Activated naive CD4-positive, alpha-beta T cell treated with anti-CD3 and anti-CD28 coated beads, Interleukin-2, amount 50 U/mL, for 24 hours (primary cell): ENCODE measurements around the gene OPRM1.

Experiments used
- H3K27ac Mint-ChIP-seq: one replicate; pipeline ENCODE4 v1.8.0; 2021; ENCODE audit warnings: mild to moderate bottlenecking, mixed read lengths
- H3K27me3 Mint-ChIP-seq: one replicate; pipeline ENCODE4 v1.8.0; 2021; ENCODE audit warnings: mixed read lengths
- H3K36me3 Mint-ChIP-seq: one replicate; pipeline ENCODE4 v1.8.0; 2021; ENCODE audit warnings: mixed read lengths
- H3K4me1 Mint-ChIP-seq: one replicate; pipeline ENCODE4 v1.8.0; 2021; ENCODE audit warnings: mixed read lengths
- H3K4me3 Mint-ChIP-seq: one replicate; pipeline ENCODE4 v1.8.0; 2021; ENCODE audit warnings: mild to moderate bottlenecking, mixed read lengths
- H3K9me3 Mint-ChIP-seq: one replicate; pipeline ENCODE4 v1.8.0; 2021; ENCODE audit warnings: mixed read lengths

Gene OPRM1

DNA sequence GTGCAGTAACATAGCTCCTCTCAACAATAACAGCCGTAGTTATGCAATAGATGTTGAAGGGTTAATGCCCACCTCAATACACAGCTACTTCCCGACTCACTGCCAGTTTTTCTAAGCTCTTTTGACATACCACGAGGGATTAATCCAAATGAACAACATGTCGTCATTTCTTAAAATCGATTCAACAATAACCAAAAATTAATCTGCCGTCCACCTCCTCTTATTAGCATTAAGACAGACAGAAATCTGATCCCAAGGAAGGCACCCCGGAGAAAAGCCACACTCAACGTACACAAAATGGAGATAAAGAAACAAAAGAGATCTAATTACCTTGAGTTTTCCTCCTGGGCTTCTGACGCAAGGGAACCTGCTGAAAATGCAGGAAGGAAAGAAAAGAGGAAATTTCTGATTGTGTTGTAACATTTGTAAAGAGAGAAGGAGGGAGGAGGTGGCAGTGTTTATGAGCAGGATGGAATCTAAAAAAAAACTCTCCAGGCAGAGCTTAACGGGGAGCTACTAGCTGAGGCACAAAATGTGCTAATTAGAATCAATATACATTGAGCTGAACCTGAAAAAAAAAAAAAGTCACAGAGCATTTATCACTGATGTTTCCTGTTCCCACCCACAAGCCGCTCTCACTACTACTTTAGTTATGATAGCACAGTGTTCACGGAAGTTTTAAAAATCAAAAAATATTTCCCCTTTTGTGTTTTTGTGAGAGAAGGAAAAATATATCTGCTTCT lies 208.2 kb downstream of the OPRM1 start:
- peaks cover 9% of the 10 kb centered on the region for H3K9me3 Mint-ChIP-seq
- H3K4me3 Mint-ChIP-seq, result peak overlapping the region; percentile 95
- H3K27me3 Mint-ChIP-seq, result no peaks in the 10 kb centered on the region
- peaks cover 88% of the 10 kb centered on the region for H3K4me1 Mint-ChIP-seq
- H3K36me3 Mint-ChIP-seq, result peaks cover 11% of the 10 kb centered on the region
- peak overlapping the region; percentile 98 for H3K27ac Mint-ChIP-seq

DNA sequence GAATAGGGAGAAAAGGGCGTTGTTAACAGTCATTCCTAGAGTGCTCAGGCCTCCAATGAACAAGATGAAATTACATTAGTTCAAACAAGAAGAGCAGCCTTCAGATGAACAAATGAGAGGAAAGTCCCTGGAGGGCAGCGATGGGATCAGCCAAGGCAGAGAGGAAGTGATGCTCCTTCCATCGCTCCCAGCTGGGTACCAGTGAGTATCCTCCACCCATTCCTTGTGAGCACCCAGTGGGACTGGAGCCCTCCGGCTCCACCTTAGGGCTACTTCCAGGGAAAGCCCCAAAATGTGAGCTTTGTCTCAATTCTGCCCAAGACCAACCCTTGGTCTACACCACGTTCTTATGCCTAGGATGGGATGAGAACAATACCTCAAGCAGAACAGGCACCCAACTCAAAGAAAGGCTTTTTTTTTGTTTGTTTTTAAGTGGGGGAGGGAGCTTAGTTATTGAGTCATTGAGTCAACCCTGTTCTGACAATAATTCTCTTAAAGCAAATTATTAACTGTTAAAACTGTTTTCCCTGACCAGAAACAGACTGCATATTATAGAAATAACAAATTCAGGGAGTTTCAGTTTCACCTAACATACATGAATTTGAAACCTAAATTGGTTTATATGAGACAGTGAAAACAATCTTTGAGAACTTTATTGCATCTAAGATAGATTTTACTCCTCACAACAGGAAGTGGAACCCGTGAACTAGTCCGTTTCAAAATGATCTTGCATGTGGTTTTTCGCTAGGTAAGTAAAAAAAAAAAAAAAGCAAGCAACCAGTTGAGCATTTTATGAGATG lies 210.7 kb downstream of the OPRM1 start:
- Mint-ChIP-seq H3K36me3 (peaks cover 6% of the 10 kb centered on the region), H3K27me3 (no peaks in the 10 kb centered on the region), H3K4me3 (peak overlapping the region; percentile 80), H3K4me1 (peaks cover 84% of the 10 kb centered on the region), H3K27ac (peak overlapping the region; percentile 89), H3K9me3 (no peaks in the 10 kb centered on the region)

DNA sequence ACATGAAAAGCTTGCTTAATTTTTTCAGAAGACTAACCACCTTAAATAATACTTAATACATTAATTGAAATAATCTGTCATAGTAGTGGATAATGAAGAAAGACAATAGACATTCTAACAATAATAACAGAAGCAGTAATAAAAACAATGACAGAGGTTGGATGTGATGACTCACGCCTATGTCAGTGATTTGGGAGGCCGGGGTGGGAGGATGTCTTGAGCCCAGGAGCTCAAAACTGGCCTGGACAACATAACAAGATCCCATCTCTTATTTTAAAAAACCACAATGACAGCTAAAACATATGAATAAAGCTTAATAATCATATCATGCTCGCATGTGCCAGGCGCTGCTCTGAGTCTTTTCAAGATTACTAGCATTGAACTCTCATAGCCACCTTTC lies 212.1 kb downstream of the OPRM1 start:
- peak overlapping the region; percentile 31 for H3K4me3 Mint-ChIP-seq
- H3K27me3 Mint-ChIP-seq, result no peaks in the 10 kb centered on the region
- H3K9me3 Mint-ChIP-seq, result peaks cover 7% of the 10 kb centered on the region
- peaks cover 78% of the 10 kb centered on the region for H3K4me1 Mint-ChIP-seq
- H3K36me3 Mint-ChIP-seq, result peaks cover 15% of the 10 kb centered on the region
- peak overlapping the region; percentile 64 for H3K27ac Mint-ChIP-seq

GRCh38 chr6:154252678-154253077 lies 213.6 kb downstream of the OPRM1 start:
- H3K9me3 Mint-ChIP-seq, result peaks cover 11% of the 10 kb centered on the region
- H3K4me3 Mint-ChIP-seq, result no peak overlapping the region
- H3K27ac Mint-ChIP-seq, result peak overlapping the region; percentile 56
- H3K27me3 Mint-ChIP-seq, result no peaks in the 10 kb centered on the region
- H3K4me1 Mint-ChIP-seq, result peaks cover 78% of the 10 kb centered on the region
- peaks cover 16% of the 10 kb centered on the region for H3K36me3 Mint-ChIP-seq

- no peak overlapping the region for H3K27ac Mint-ChIP-seq
- H3K4me3 Mint-ChIP-seq, result no peak overlapping the region
- H3K36me3 Mint-ChIP-seq, result peaks cover 16% of the 10 kb centered on the region
- H3K27me3 Mint-ChIP-seq, result no peaks in the 10 kb centered on the region
- H3K9me3 Mint-ChIP-seq, result peaks cover 11% of the 10 kb centered on the region
- peaks cover 49% of the 10 kb centered on the region for H3K4me1 Mint-ChIP-seq
Measured at GRCh38 chr6:154257067-154257466, 218.0 kb downstream of the OPRM1 start.

- Mint-ChIP-seq H3K27ac (peak overlapping the region; percentile 15), H3K9me3 (peaks cover 11% of the 10 kb centered on the region), H3K36me3 (peaks cover 16% of the 10 kb centered on the region), H3K4me1 (peaks cover 37% of the 10 kb centered on the region), H3K27me3 (no peaks in the 10 kb centered on the region), H3K4me3 (no peak overlapping the region)
Measured at GRCh38 chr6:154258064-154258757, 219.2 kb downstream of the OPRM1 start.

GRCh38 chr6:154261688-154262397 lies 222.8 kb downstream of the OPRM1 start:
- H3K27ac Mint-ChIP-seq, result no peak overlapping the region
- no peak overlapping the region for H3K4me3 Mint-ChIP-seq
- no peaks in the 10 kb centered on the region for H3K27me3 Mint-ChIP-seq
- no peaks in the 10 kb centered on the region for H3K9me3 Mint-ChIP-seq
- H3K4me1 Mint-ChIP-seq, result peaks cover 31% of the 10 kb centered on the region
- H3K36me3 Mint-ChIP-seq, result peaks cover 3% of the 10 kb centered on the region

DNA sequence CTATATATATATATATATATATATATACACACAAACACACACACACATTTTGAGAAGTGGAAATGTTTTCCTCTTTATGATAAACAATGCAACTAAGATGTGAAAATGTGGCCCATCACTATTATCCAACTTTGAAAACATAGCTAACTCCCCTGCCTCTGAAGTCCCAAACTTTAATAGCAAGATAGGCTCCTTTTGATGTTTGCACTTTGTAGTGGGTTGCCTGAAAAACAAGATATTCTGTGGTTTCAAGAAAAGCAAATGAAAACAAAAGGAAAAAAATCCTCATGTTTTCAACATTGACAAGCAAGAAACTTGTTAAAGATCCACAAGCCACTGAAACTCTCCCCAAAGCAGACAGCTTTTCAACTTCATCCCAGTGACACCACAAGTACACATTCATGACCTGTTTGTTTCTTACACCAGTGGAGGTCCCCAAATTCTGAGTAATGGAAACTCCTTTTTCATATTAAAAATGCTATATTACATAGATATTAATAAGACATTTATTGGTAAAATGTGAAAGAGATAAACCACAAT lies 227.6 kb downstream of the OPRM1 start:
- Mint-ChIP-seq H3K36me3 (peaks cover 3% of the 10 kb centered on the region), H3K27me3 (no peaks in the 10 kb centered on the region), H3K27ac (peak overlapping the region; percentile 4), H3K4me1 (peaks cover 37% of the 10 kb centered on the region), H3K9me3 (no peaks in the 10 kb centered on the region), H3K4me3 (peak overlapping the region; percentile 37)

- H3K4me1 Mint-ChIP-seq, result peaks cover 34% of the 10 kb centered on the region
- no peaks in the 10 kb centered on the region for H3K27me3 Mint-ChIP-seq
- no peaks in the 10 kb centered on the region for H3K9me3 Mint-ChIP-seq
- peak overlapping the region; percentile 82 for H3K27ac Mint-ChIP-seq
- H3K36me3 Mint-ChIP-seq, result peaks cover 3% of the 10 kb centered on the region
- peak overlapping the region; percentile 30 for H3K4me3 Mint-ChIP-seq
Measured at GRCh38 chr6:154267508-154268106, 228.6 kb downstream of the OPRM1 start.

DNA sequence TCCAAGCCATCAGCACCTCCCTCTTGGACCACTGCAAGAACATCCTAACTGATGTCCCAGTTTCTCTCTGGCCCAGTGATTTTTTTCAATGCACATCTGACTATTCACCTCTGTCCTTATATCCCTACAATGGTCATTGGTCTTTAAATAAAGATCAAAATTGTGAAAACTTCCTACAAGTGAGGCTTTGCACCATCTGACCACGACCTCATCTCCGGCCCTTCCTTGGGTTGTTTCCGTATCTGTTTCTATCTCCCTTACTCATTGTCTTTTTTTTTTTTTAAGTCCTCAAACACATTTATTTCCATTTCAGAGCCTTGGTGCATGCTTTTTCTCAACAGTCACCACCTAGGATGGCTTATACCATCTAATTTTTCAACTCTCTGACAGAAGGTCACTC lies 229.4 kb downstream of the OPRM1 start:
- H3K27ac Mint-ChIP-seq, result peak overlapping the region; percentile 89
- H3K36me3 Mint-ChIP-seq, result peaks cover 3% of the 10 kb centered on the region
- no peak overlapping the region for H3K4me3 Mint-ChIP-seq
- no peaks in the 10 kb centered on the region for H3K27me3 Mint-ChIP-seq
- H3K9me3 Mint-ChIP-seq, result no peaks in the 10 kb centered on the region
- peaks cover 34% of the 10 kb centered on the region for H3K4me1 Mint-ChIP-seq

DNA sequence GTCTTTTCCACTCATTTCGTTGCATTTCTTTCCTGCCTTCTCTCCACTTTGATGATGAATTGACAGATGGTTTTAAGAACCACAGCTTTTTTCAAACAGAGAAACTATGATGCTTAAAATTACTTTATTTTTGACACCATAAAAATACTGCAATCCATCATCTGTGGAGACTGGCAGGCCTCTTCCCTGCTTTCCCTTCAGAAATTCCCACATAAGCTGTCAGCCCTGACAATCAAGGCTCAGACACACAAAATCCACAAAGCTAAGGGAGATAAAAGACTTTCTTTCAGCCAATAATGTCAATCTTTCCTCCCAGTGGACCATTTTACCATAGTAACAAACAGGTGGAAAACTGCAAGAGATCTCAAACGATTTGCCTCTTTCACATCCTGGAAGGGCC lies 235.1 kb downstream of the OPRM1 start:
- Mint-ChIP-seq H3K27ac (peak overlapping the region; percentile 19), H3K9me3 (no peaks in the 10 kb centered on the region), H3K4me1 (peaks cover 45% of the 10 kb centered on the region), H3K4me3 (no peak overlapping the region), H3K27me3 (no peaks in the 10 kb centered on the region), H3K36me3 (no peaks in the 10 kb centered on the region)

- Mint-ChIP-seq H3K4me3 (peak overlapping the region; percentile 69), H3K9me3 (no peaks in the 10 kb centered on the region), H3K27me3 (no peaks in the 10 kb centered on the region), H3K4me1 (peaks cover 45% of the 10 kb centered on the region), H3K36me3 (no peaks in the 10 kb centered on the region), H3K27ac (peak overlapping the region; percentile 81)
Measured at GRCh38 chr6:154276810-154277628, 238.0 kb downstream of the OPRM1 start.

- Mint-ChIP-seq H3K4me1 (peaks cover 45% of the 10 kb centered on the region), H3K27ac (peak overlapping the region; percentile 81), H3K9me3 (no peaks in the 10 kb centered on the region), H3K27me3 (no peaks in the 10 kb centered on the region), H3K36me3 (no peaks in the 10 kb centered on the region), H3K4me3 (peak overlapping the region; percentile 69)
Measured at GRCh38 chr6:154277629-154278017, 238.6 kb downstream of the OPRM1 start.

DNA sequence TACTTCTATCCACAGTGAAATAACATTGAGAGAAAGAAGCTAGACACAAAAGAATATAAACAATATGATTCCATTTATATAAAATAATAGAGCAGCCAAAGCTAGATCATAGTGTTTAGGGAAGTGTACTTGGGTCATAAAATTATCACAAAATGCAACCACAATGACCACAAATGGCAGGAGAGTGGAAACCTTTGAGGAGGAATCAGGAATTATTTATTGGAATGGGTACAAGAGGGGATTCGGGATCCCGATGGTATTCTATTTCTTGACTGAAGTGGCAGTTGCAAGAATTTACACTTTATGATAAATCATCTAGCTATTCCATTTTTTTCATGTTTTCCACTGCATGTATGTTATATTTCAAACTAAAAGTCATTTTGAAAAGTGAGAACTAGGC lies 241.5 kb downstream of the OPRM1 start:
- Mint-ChIP-seq H3K27ac (no peak overlapping the region), H3K4me3 (no peak overlapping the region), H3K4me1 (peaks cover 28% of the 10 kb centered on the region), H3K27me3 (no peaks in the 10 kb centered on the region), H3K36me3 (no peaks in the 10 kb centered on the region), H3K9me3 (peaks cover 5% of the 10 kb centered on the region)
